ENCODE data around the gene DCTN3. TPM values are rescaled to one million over a fixed set of nuclear protein-coding genes. Genes with fewer than 3 reads are reported as not detected.
A peak's percentile ranks its signal among the peaks of the same experiment; 100 is the strongest.

DCTN3 gene
- polyA plus RNA-seq, 3 donors: 120 to 174 (median 143) TPM

- peaks cover 0 to 1% of the 10 kb centered on the region in 2 donors for H3K36me3 Mint-ChIP-seq
- H3K27ac Mint-ChIP-seq: no peak overlapping the region
- H3K4me3 Mint-ChIP-seq: peak overlapping the region in 1 of 2 donors; percentile 68
- Histone ChIP-seq H3K27me3 (ENCODE audit: control insufficient read depth in 2 of 2, insufficient read depth in 2 of 2, low read length in 2 of 2) (peaks cover 30 to 75% of the 10 kb centered on the region in 2 donors), H3K79me2 (ENCODE audit: insufficient read depth, low read length) (no peaks in the 10 kb centered on the region), H3K4me2 (replicated peaks; ENCODE audit: extremely low read depth, low read length, poor library complexity, severe bottlenecking) (no peak overlapping the region), H3K9ac (ENCODE audit: insufficient read depth, low read length, poor library complexity, severe bottlenecking) (no peak overlapping the region), H3K9me3 (replicated peaks in 1 of 2; ENCODE audit: control insufficient read depth in 1 of 2, insufficient read depth in 1 of 2, low read length in 2 of 2) (peaks cover 0 to 24% of the 10 kb centered on the region in 2 donors), H3K4me1 (ENCODE audit: control insufficient read depth in 1 of 2, insufficient read depth in 2 of 2, low read length in 2 of 2) (no peaks in the 10 kb centered on the region), H3K27ac (ENCODE audit: low read depth in 1 of 2, low read length in 2 of 2) (no peak overlapping the region), H3K4me3 (replicated peaks in 1 of 3; ENCODE audit: low read depth in 2 of 3, low read length in 3 of 3) (no peak overlapping the region), H4K20me1 (ENCODE audit: insufficient read depth, low read length) (no peaks in the 10 kb centered on the region), H3K36me3 (replicated peaks in 1 of 2; ENCODE audit: control insufficient read depth in 1 of 2, insufficient read depth in 2 of 2, low read length in 2 of 2) (no peaks in the 10 kb centered on the region), H2AFZ (ENCODE audit: insufficient read depth, low read depth, low read length, poor library complexity, severe bottlenecking) (no peak overlapping the region)
- intact Hi-C loops (cut with micrococcal nuclease): no loop called here
- 20% methylated on average over 4 of the region's 17 CpGs for WGBS (ENCODE audit: insufficient coverage)
- no peak for DNase-seq
- H3K4me1 Mint-ChIP-seq: peaks cover 2% of the 10 kb centered on the region
- peaks cover 0 to 7% (median 2%) of the 10 kb centered on the region in 7 donors for H3K9me3 Mint-ChIP-seq
- peaks cover 63 to 81% (median 66%) of the 10 kb centered on the region in 3 donors for H3K27me3 Mint-ChIP-seq (ENCODE audit: low read depth in 3 of 3)
- no peak for TF ChIP-seq CTCF (IDR thresholded peaks at IDR 0.05)
These were observed 41.0 kb downstream of the DCTN3 start for GRCh38 chr9:34579104-34579807.

- Histone ChIP-seq H3K27me3 (ENCODE audit: control insufficient read depth in 2 of 2, insufficient read depth in 2 of 2, low read length in 2 of 2) (peaks cover 30 to 70% of the 10 kb centered on the region in 2 donors), H3K9me3 (replicated peaks in 1 of 2; ENCODE audit: control insufficient read depth in 1 of 2, insufficient read depth in 1 of 2, low read length in 2 of 2) (peaks cover 0 to 24% of the 10 kb centered on the region in 2 donors), H3K27ac (ENCODE audit: low read depth in 1 of 2, low read length in 2 of 2) (no peak overlapping the region), H2AFZ (ENCODE audit: insufficient read depth, low read depth, low read length, poor library complexity, severe bottlenecking) (no peak overlapping the region), H3K4me1 (ENCODE audit: control insufficient read depth in 1 of 2, insufficient read depth in 2 of 2, low read length in 2 of 2) (no peaks in the 10 kb centered on the region), H3K4me3 (replicated peaks in 1 of 3; ENCODE audit: low read depth in 2 of 3, low read length in 3 of 3) (no peak overlapping the region), H3K9ac (ENCODE audit: insufficient read depth, low read length, poor library complexity, severe bottlenecking) (no peak overlapping the region), H3K79me2 (ENCODE audit: insufficient read depth, low read length) (no peaks in the 10 kb centered on the region), H3K4me2 (replicated peaks; ENCODE audit: extremely low read depth, low read length, poor library complexity, severe bottlenecking) (no peak overlapping the region), H4K20me1 (ENCODE audit: insufficient read depth, low read length) (no peaks in the 10 kb centered on the region), H3K36me3 (replicated peaks in 1 of 2; ENCODE audit: control insufficient read depth in 1 of 2, insufficient read depth in 2 of 2, low read length in 2 of 2) (no peaks in the 10 kb centered on the region)
- no peak overlapping the region for H3K27ac Mint-ChIP-seq
- peaks cover 0 to 7% (median 2%) of the 10 kb centered on the region in 7 donors for H3K9me3 Mint-ChIP-seq
- peaks cover 2% of the 10 kb centered on the region for H3K4me1 Mint-ChIP-seq
- H3K27me3 Mint-ChIP-seq (ENCODE audit: low read depth in 3 of 3): peaks cover 62 to 78% (median 66%) of the 10 kb centered on the region in 3 donors
- no peak for TF ChIP-seq CTCF (IDR thresholded peaks at IDR 0.05)
- intact Hi-C loops (cut with micrococcal nuclease): no loop called here
- H3K4me3 Mint-ChIP-seq: peak overlapping the region in 1 of 2 donors; percentile 67
- WGBS (ENCODE audit: insufficient coverage): 8% methylated on average over 17 of the region's 28 CpGs
- H3K36me3 Mint-ChIP-seq: peaks cover 0 to 1% of the 10 kb centered on the region in 2 donors
- DNase-seq: no peak
These were observed 41.8 kb downstream of the DCTN3 start for GRCh38 chr9:34578241-34579103.

Measured in CD14-positive monocyte (primary cell).